Calu3 (cell line): Measurements from ENCODE around the gene OPN1LW. TPM values are rescaled to one million over a fixed set of nuclear protein-coding genes. Genes with fewer than 3 reads are reported as not detected.
"Not testable (repeated sequence)": the region's sequence is repeated elsewhere in the genome, so short reads cannot be mapped to it uniquely, and the experiment has no call there.

Experiments
- Bru-seq: library from RNA; stranded (reverse); fragments of 400-500 nt; gene quantifications from one replicate; lab custom pipeline; 2021; lab: Mats Ljungman, UMichigan
- BruChase-seq, 2 experiments: library from RNA; stranded (reverse); fragments of 400-500 nt; gene quantifications; one replicate each; lab custom pipeline; 2021; lab: Mats Ljungman, UMichigan
- BruUV-seq: library from RNA; stranded (reverse); fragments of 400-500 nt; replicated peaks from 2 replicates; lab custom pipeline; 2021; lab: Mats Ljungman, UMichigan
- CTCF ChIA-PET: fragments of 300-600 bp; sonication (Branson Sonifier 250); formaldehyde crosslinking; loops from one replicate; lab custom pipeline; 2022; ENCODE audit warnings: antibody characterized with exemption; lab: Charles Lee
- DNase-seq: peaks from one replicate; pipeline ENCODE4 v3.0.0; 2022
- H3K27ac Mint-ChIP-seq: one replicate; pipeline ENCODE4 v1.8.0; 2022; ENCODE audit warnings: mixed read lengths; ENCODE audit not compliant: unreplicated experiment
- H3K27me3 Mint-ChIP-seq: one replicate; pipeline ENCODE4 v1.8.0; 2022; ENCODE audit warnings: mixed read lengths; ENCODE audit not compliant: unreplicated experiment
- H3K36me3 Mint-ChIP-seq: one replicate; pipeline ENCODE4 v1.8.0; 2022; ENCODE audit warnings: mild to moderate bottlenecking, moderate library complexity, mixed read lengths; ENCODE audit not compliant: insufficient read depth, unreplicated experiment
- H3K4me1 Mint-ChIP-seq: one replicate; pipeline ENCODE4 v1.8.0; 2022; ENCODE audit warnings: mild to moderate bottlenecking, low read depth, mixed read lengths; ENCODE audit not compliant: unreplicated experiment
- H3K4me3 Mint-ChIP-seq: one replicate; pipeline ENCODE4 v1.8.0; 2022; ENCODE audit warnings: mild to moderate bottlenecking, low read depth, moderate library complexity, mixed read lengths; ENCODE audit not compliant: unreplicated experiment
- H3K9me3 Mint-ChIP-seq: one replicate; pipeline ENCODE4 v1.8.0; 2022; ENCODE audit warnings: low read depth, mixed read lengths; ENCODE audit not compliant: unreplicated experiment
- intact Hi-C: fragments of 100-400 bp; cut with micrococcal nuclease; formaldehyde crosslinking; loops from one replicate; pipeline ENCODE4 v1.10.0; 2022; ENCODE audit not compliant: unreplicated experiment
- long read RNA-seq: library from polyadenylated mRNA; stranded (forward); transcript quantifications from one replicate; pipeline ENCODE4 v2.0.0, GENCODE V29; 2022
- total RNA-seq: library from RNA; stranded (reverse); gene quantifications from 2 replicates; pipeline ENCODE4 v1.2.3, GENCODE V29; 2022
- TF ChIP-seq, protein P1 (sequence below): fragments of 200-600 bp; IDR thresholded peaks from one replicate; pipeline ENCODE4 v1.8.0; 2022; ENCODE audit warnings: antibody characterized with exemption; ENCODE audit not compliant: unreplicated experiment

The OPN1LW gene
- not detected in 2 replicates for total RNA-seq
- Bru-seq, nascent RNA, result not detected
- not detected for BruChase-seq, experiment 1, labeled RNA remaining after a 6-hour chase
- BruChase-seq, experiment 2, labeled RNA remaining after a 2-hour chase, result not detected
- long read RNA-seq, result 0 reads

DNA sequence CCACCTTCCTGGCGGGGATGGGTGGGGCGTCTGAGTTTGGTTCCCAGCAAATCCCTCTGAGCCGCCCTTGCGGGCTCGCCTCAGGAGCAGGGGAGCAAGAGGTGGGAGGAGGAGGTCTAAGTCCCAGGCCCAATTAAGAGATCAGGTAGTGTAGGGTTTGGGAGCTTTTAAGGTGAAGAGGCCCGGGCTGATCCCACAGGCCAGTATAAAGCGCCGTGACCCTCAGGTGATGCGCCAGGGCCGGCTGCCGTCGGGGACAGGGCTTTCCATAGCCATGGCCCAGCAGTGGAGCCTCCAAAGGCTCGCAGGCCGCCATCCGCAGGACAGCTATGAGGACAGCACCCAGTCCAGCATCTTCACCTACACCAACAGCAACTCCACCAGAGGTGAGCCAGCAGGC lies at the start of gene OPN1LW:
OPN1LW (plus strand) TSS at position 234 of the 400 bp plus-strand sequence; CDS start at position 275, 41 bp downstream.
- H3K27ac Mint-ChIP-seq, DNase-seq, intact Hi-C loops, H3K4me1 Mint-ChIP-seq, H3K9me3 Mint-ChIP-seq, H3K27me3 Mint-ChIP-seq, H3K4me3 Mint-ChIP-seq, CTCF ChIA-PET, H3K36me3 Mint-ChIP-seq, BruUV-seq: not testable (repeated sequence)

DNA sequence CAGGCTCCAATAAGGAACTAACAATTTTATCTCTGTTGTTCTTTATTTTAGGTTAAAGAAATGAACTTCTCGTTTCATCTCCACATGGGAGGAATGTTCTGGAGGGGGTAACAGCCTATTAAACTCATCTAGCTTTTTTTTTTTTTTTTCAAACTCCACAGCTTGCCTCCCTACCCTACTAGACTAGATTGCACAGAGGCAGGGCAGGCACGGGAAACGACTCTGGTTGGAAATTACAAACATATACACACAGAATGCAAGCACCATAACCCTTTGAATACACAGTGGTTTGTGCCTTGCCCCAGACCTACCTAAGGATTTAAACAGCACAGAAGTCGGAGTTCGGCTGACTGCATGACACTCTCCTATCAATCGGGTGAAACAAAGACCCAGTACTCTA lies 49.2 kb upstream of the OPN1LW start:
- Mint-ChIP-seq H3K4me1 (peaks cover 30% of the 10 kb centered on the region), H3K4me3 (peak overlapping the region; percentile 88), H3K9me3 (no peaks in the 10 kb centered on the region), H3K27ac (peak overlapping the region; percentile 42), H3K27me3 (no peaks in the 10 kb centered on the region), H3K36me3 (peaks cover 43% of the 10 kb centered on the region)
- no peak for DNase-seq
- TF ChIP-seq, protein P1, sequence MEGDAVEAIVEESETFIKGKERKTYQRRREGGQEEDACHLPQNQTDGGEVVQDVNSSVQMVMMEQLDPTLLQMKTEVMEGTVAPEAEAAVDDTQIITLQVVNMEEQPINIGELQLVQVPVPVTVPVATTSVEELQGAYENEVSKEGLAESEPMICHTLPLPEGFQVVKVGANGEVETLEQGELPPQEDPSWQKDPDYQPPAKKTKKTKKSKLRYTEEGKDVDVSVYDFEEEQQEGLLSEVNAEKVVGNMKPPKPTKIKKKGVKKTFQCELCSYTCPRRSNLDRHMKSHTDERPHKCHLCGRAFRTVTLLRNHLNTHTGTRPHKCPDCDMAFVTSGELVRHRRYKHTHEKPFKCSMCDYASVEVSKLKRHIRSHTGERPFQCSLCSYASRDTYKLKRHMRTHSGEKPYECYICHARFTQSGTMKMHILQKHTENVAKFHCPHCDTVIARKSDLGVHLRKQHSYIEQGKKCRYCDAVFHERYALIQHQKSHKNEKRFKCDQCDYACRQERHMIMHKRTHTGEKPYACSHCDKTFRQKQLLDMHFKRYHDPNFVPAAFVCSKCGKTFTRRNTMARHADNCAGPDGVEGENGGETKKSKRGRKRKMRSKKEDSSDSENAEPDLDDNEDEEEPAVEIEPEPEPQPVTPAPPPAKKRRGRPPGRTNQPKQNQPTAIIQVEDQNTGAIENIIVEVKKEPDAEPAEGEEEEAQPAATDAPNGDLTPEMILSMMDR, result no peak
- CTCF ChIA-PET, result interaction anchor here (0.6 to 0.9 kb wide), 2 partner anchors 21 to 274 kb away, joined by 5 to 6 read pairs; no protein-coding TSS in a partner anchor
- intact Hi-C loops, result no loop called here
- no TSS peak for BruUV-seq

DNA sequence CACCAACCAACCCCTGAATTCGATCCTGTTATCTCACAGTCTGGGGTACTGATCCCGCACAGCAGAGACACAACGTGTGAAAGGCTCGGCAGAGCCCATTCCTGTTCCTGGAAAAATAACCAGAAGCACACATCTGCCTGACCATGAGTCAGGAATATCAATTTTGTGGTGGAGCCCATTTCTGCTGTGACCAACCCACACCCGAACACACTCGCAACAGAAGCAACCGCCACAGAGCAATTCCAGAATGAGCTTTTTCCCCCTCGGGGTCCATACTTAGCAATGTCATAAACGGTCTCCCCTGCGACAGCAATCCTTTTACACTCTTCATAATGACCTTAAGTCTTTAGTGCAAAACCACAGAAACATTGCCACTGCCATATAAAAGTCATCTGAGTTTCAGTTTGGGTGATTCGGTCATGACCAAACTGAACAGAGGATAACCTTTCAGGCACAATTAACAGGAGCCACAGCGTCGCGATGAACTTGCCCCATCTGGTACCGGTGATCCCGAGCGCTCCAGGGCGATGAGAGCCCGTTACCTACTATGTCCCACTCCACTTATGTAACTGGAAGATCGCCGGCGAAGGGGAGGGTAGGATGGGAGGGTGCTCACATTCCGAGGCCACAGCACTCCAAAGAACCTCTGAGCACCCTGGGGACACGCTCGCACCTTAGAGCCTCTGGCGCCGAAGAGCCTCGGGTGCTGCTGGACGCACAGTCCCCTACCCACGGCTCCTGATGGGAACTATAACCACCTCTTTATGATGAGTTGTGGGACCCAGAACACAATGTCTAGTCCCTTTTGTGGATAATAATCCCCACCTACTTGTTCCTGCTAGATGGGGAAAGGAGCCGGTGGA lies 47.7 kb upstream of the OPN1LW start:
- H3K36me3 Mint-ChIP-seq, result peaks cover 35% of the 10 kb centered on the region
- BruUV-seq, result TSS peak; percentile 46
- H3K27ac Mint-ChIP-seq, result peak overlapping the region; percentile 66
- H3K4me3 Mint-ChIP-seq, result peak overlapping the region; percentile 88
- H3K9me3 Mint-ChIP-seq, result no peaks in the 10 kb centered on the region
- no peaks in the 10 kb centered on the region for H3K27me3 Mint-ChIP-seq
- peaks cover 30% of the 10 kb centered on the region for H3K4me1 Mint-ChIP-seq
- CTCF ChIA-PET, result no interaction called here
- TF ChIP-seq, protein P1, result no peak
- DNase-seq, result no peak
- intact Hi-C loops, result no loop called here

DNA sequence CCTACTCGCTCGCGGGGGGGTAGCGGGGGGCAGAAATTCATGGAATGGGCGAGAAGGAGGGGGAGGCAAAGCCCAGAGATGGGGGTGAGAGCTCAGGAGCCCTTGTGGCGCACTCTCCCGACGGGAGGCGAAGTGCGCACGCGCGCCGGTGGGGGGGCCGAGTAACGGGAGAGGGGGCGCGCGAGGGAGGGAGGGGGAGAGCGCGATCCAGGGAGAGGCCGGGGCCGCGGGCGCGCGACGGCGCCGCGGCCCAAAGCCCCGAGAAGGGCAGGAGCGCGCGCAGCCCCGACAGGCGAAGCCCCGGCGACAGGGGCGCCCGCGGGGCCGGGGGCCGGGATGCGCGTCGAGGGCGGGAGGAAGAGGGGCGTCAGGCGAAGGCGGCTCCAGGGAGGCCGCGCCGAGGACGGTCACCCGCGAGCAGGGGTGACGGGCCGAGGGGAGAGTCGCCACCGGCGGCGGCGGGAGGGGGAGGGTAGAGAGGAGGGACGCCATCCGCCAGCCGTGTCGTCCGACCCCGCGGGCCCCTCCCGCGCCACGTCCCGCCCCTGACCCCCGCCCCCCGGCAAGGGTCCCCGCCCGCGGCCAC lies 46.9 kb upstream of the OPN1LW start:
- TF ChIP-seq, protein P1, result no peak
- Mint-ChIP-seq H3K9me3 (no peaks in the 10 kb centered on the region), H3K4me3 (peak overlapping the region; percentile 88), H3K4me1 (peaks cover 29% of the 10 kb centered on the region), H3K27ac (peak overlapping the region; percentile 66), H3K27me3 (no peaks in the 10 kb centered on the region), H3K36me3 (peaks cover 35% of the 10 kb centered on the region)
- intact Hi-C loops, result no loop called here
- no TSS peak for BruUV-seq
- CTCF ChIA-PET, result interaction anchor here (1.0 kb wide), 1 partner anchor 25 kb away, joined by 4 read pairs; no protein-coding TSS in a partner anchor
- DNase-seq, result peak; percentile 79
